ENCODE data around the gene MTX2. TPM values are rescaled to one million over a fixed set of nuclear protein-coding genes. Genes with fewer than 3 reads are reported as not detected.

MTX2 gene
- total RNA-seq, 1 experiment from 2014 or later: 30.8 TPM

DNA sequence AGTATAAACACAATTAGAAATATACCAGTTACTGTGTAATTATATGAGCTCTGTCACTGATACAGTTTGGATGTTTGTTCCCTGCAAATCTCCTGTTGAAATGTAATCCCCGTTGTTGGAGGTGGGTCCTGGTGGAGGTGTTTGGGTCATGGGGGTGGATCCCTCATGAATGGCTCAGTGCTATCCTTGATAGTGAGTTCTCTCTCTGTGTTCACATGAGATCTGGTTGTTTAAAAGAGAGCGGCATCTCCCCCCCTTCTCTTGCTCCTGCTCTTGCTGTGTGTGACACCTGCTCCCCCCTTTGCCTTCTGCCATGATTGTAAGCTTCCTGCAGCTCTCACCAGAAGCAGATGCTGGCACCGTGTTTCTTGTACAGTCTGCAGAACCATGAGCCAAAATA, 24.1 kb downstream of the MTX2 start:
- Histone ChIP-seq H2BK12ac (ENCODE audit: insufficient read length, low read depth, low read length) (no peak overlapping the region), H3K18ac (ENCODE audit: insufficient read length, low read depth, low read length) (no peak overlapping the region), H3T11ph (ENCODE audit: low read length) (no peak overlapping the region), H3K4me1 (ENCODE audit: insufficient read depth, low read length) (no peaks in the 10 kb centered on the region), H4K8ac (replicated peaks; ENCODE audit: insufficient read length, low read depth, low read length) (no peak overlapping the region), H3K14ac (ENCODE audit: insufficient read depth, low read length) (no peak overlapping the region), H3K23ac (ENCODE audit: insufficient read length, low read depth, low read length) (no peak overlapping the region), H4K5ac (ENCODE audit: insufficient read length, low read depth, low read length) (no peak overlapping the region), H3K79me2 (ENCODE audit: insufficient read depth, low read length) (peaks cover 2% of the 10 kb centered on the region; the same call in 1 of the 2 replicates), H2BK15ac (ENCODE audit: low read depth, low read length) (no peak overlapping the region), H3K27ac (ENCODE audit: insufficient read length, low read depth, low read length) (no peak overlapping the region), H2BK120ac (ENCODE audit: low read depth, low read length, poor library complexity, severe bottlenecking) (no peak overlapping the region), H3K79me1 (ENCODE audit: insufficient read depth, low read depth, low read length, poor library complexity, severe bottlenecking) (peaks cover 7% of the 10 kb centered on the region), H4K91ac (ENCODE audit: insufficient read length, low read depth, low read length) (no peak overlapping the region), H3K9ac (ENCODE audit: extremely low read depth, insufficient read length, low read length) (no peak overlapping the region), H2BK20ac (ENCODE audit: low read depth, low read length, poor library complexity, severe bottlenecking) (no peak overlapping the region), H2BK5ac (ENCODE audit: insufficient read length, low read length) (no peak overlapping the region), H3K4me2 (ENCODE audit: insufficient read depth, insufficient read length, low read length) (no peak overlapping the region), H3K23me2 (ENCODE audit: insufficient read length, low read depth, low read length, poor library complexity, severe bottlenecking) (no peaks in the 10 kb centered on the region), H2AK5ac (ENCODE audit: insufficient read length, low read length) (no peak overlapping the region), H2AFZ (ENCODE audit: low read length) (no peak overlapping the region), H3K27me3 (ENCODE audit: insufficient read depth, low read length) (no peaks in the 10 kb centered on the region), H3K4ac (ENCODE audit: low read depth, low read length) (no peak overlapping the region), H3K9me3 (ENCODE audit: control insufficient read depth, low read depth, low read length) (no peaks in the 10 kb centered on the region), H4K20me1 (ENCODE audit: control insufficient read depth, insufficient read depth, insufficient read length) (no peaks in the 10 kb centered on the region), H3K56ac (ENCODE audit: insufficient read length, low read depth, low read length) (no peak overlapping the region)
- Mint-ChIP-seq H3K9me3 (no peaks in the 10 kb centered on the region), H3K27ac (no peak overlapping the region), H3K27me3 (ENCODE audit: low read depth) (no peaks in the 10 kb centered on the region), H3K4me3 (no peak overlapping the region), H3K4me1 (peaks cover 14 to 15% of the 10 kb centered on the region in 2 experiments), H3K36me3 (ENCODE audit: insufficient read depth in 1 of 3, low read depth in 3 of 3) (no peaks in the 10 kb centered on the region)
- TF ChIP-seq, protein P1, sequence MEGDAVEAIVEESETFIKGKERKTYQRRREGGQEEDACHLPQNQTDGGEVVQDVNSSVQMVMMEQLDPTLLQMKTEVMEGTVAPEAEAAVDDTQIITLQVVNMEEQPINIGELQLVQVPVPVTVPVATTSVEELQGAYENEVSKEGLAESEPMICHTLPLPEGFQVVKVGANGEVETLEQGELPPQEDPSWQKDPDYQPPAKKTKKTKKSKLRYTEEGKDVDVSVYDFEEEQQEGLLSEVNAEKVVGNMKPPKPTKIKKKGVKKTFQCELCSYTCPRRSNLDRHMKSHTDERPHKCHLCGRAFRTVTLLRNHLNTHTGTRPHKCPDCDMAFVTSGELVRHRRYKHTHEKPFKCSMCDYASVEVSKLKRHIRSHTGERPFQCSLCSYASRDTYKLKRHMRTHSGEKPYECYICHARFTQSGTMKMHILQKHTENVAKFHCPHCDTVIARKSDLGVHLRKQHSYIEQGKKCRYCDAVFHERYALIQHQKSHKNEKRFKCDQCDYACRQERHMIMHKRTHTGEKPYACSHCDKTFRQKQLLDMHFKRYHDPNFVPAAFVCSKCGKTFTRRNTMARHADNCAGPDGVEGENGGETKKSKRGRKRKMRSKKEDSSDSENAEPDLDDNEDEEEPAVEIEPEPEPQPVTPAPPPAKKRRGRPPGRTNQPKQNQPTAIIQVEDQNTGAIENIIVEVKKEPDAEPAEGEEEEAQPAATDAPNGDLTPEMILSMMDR (conservative IDR thresholded peaks at IDR 0.05): no peak
- no CpG with 5 or more reads among the region's 3 CpGs for WGBS (ENCODE audit: extremely low coverage, insufficient read length, low lambda C conversion rate)
- no peak for DNase-seq
